Calu3 (cell line): ENCODE data around the gene ZNF507. TPM values are rescaled to one million over a fixed set of nuclear protein-coding genes. Genes with fewer than 3 reads are reported as not detected.

Experiments
- BruUV-seq: library from RNA; stranded (reverse); fragments of 400-500 nt; replicated peaks from 2 replicates; lab custom pipeline; 2021; lab: Mats Ljungman, UMichigan
- CTCF ChIA-PET: fragments of 300-600 bp; sonication (Branson Sonifier 250); formaldehyde crosslinking; loops from one replicate; lab custom pipeline; 2022; ENCODE audit warnings: antibody characterized with exemption; lab: Charles Lee
- DNase-seq: peaks from one replicate; pipeline ENCODE4 v3.0.0; 2022
- H3K27ac Mint-ChIP-seq: one replicate; pipeline ENCODE4 v1.8.0; 2022; ENCODE audit warnings: mixed read lengths; ENCODE audit not compliant: unreplicated experiment
- H3K27me3 Mint-ChIP-seq: one replicate; pipeline ENCODE4 v1.8.0; 2022; ENCODE audit warnings: mixed read lengths; ENCODE audit not compliant: unreplicated experiment
- H3K36me3 Mint-ChIP-seq: one replicate; pipeline ENCODE4 v1.8.0; 2022; ENCODE audit warnings: mild to moderate bottlenecking, moderate library complexity, mixed read lengths; ENCODE audit not compliant: insufficient read depth, unreplicated experiment
- H3K4me1 Mint-ChIP-seq: one replicate; pipeline ENCODE4 v1.8.0; 2022; ENCODE audit warnings: mild to moderate bottlenecking, low read depth, mixed read lengths; ENCODE audit not compliant: unreplicated experiment
- H3K4me3 Mint-ChIP-seq: one replicate; pipeline ENCODE4 v1.8.0; 2022; ENCODE audit warnings: mild to moderate bottlenecking, low read depth, moderate library complexity, mixed read lengths; ENCODE audit not compliant: unreplicated experiment
- H3K9me3 Mint-ChIP-seq: one replicate; pipeline ENCODE4 v1.8.0; 2022; ENCODE audit warnings: low read depth, mixed read lengths; ENCODE audit not compliant: unreplicated experiment
- CTCF ChIP-seq: fragments of 200-600 bp; IDR thresholded peaks from one replicate; pipeline ENCODE4 v1.8.0; 2022; ENCODE audit warnings: antibody characterized with exemption; ENCODE audit not compliant: unreplicated experiment
- intact Hi-C: fragments of 100-400 bp; cut with micrococcal nuclease; formaldehyde crosslinking; loops from one replicate; pipeline ENCODE4 v1.10.0; 2022; ENCODE audit not compliant: unreplicated experiment
- total RNA-seq: library from RNA; stranded (reverse); gene quantifications from 2 replicates; pipeline ENCODE4 v1.2.3, GENCODE V29; 2022

The ZNF507 gene
- total RNA-seq, 1 experiment from 2014 or later, result 31.5 TPM

GRCh38 chr19:32362318-32362691, 16.9 kb downstream of the ZNF507 start:
- intact Hi-C loops, result no loop called here
- CTCF ChIA-PET, result no interaction called here
- Mint-ChIP-seq H3K4me1 (peaks cover 29% of the 10 kb centered on the region), H3K27ac (no peak overlapping the region), H3K9me3 (no peaks in the 10 kb centered on the region), H3K27me3 (no peaks in the 10 kb centered on the region), H3K36me3 (peaks cover 21% of the 10 kb centered on the region), H3K4me3 (no peak overlapping the region)
- BruUV-seq, result no TSS peak
- TF ChIP-seq CTCF, result no peak
- no peak for DNase-seq

- H3K9me3 Mint-ChIP-seq, result no peaks in the 10 kb centered on the region
- no peak for TF ChIP-seq CTCF
- no TSS peak for BruUV-seq
- intact Hi-C loops, result no loop called here
- H3K27ac Mint-ChIP-seq, result peak overlapping the region; percentile 61
- H3K4me1 Mint-ChIP-seq, result peaks cover 29% of the 10 kb centered on the region
- peaks cover 26% of the 10 kb centered on the region for H3K36me3 Mint-ChIP-seq
- no peaks in the 10 kb centered on the region for H3K27me3 Mint-ChIP-seq
- H3K4me3 Mint-ChIP-seq, result peak overlapping the region; percentile 13
- peak; percentile 26 for DNase-seq
- CTCF ChIA-PET, result interaction anchor here (0.7 to 1.9 kb wide), 2 partner anchors 11 to 17 kb away, joined by 3 to 7 read pairs; no protein-coding TSS in a partner anchor
These were observed 17.8 kb downstream of the ZNF507 start for GRCh38 chr19:32363175-32363574.

GRCh38 chr19:32363632-32364031, 18.2 kb downstream of the ZNF507 start:
- no TSS peak for BruUV-seq
- no peak for DNase-seq
- intact Hi-C loops, result no loop called here
- Mint-ChIP-seq H3K36me3 (peaks cover 26% of the 10 kb centered on the region), H3K27ac (peak overlapping the region; percentile 61), H3K9me3 (no peaks in the 10 kb centered on the region), H3K4me1 (peaks cover 29% of the 10 kb centered on the region), H3K27me3 (no peaks in the 10 kb centered on the region), H3K4me3 (peak overlapping the region; percentile 13)
- TF ChIP-seq CTCF, result no peak
- CTCF ChIA-PET, result interaction anchor here (0.7 to 1.9 kb wide), 2 partner anchors 10 to 17 kb away, joined by 3 to 7 read pairs; no protein-coding TSS in a partner anchor

- Mint-ChIP-seq H3K4me3 (no peak overlapping the region), H3K36me3 (peaks cover 26% of the 10 kb centered on the region), H3K9me3 (no peaks in the 10 kb centered on the region), H3K27ac (no peak overlapping the region), H3K27me3 (no peaks in the 10 kb centered on the region), H3K4me1 (peaks cover 31% of the 10 kb centered on the region)
- BruUV-seq, result no TSS peak
- intact Hi-C loops, result no loop called here
- TF ChIP-seq CTCF, result no peak
- CTCF ChIA-PET, result interaction anchor here (1.9 kb wide), 1 partner anchor 10 kb away, joined by 7 read pairs; no protein-coding TSS in a partner anchor
- DNase-seq, result no peak
These were observed 18.6 kb downstream of the ZNF507 start for GRCh38 chr19:32364040-32364439.
